ENCODE measurements around the gene SLC48A1. TPM values are rescaled to one million over a fixed set of nuclear protein-coding genes. Genes with fewer than 3 reads are reported as not detected.

SLC48A1 gene
- 14.9 and 20.4 TPM in 2 replicates for total RNA-seq

GRCh38 chr12:47773062-47773857 lies at the start of gene SLC48A1:
Gene SLC48A1, plus strand, starts transcription at chr12:47773238. Its CDS starts 67 bp downstream, at chr12:47773305.

GRCh38 chr12:47725091-47725772 lies 47.8 kb upstream of the SLC48A1 start, which contains the start of gene ENDOU:
Gene ENDOU, minus strand, starts transcription at chr12:47725490. Its CDS starts 77 bp downstream, at chr12:47725413.

GRCh38 chr12:47758834-47759690 lies 14.0 kb upstream of the SLC48A1 start, which contains the start of gene RAPGEF3:
Gene RAPGEF3, minus strand, starts transcription at chr12:47758880. Its CDS starts 324 bp downstream, at chr12:47758556.

GRCh38 chr12:47819896-47820630 lies 47.0 kb downstream of the SLC48A1 start, which contains the start of gene HDAC7:
Gene HDAC7, minus strand, starts transcription at chr12:47819903. Its CDS starts 118 bp downstream, at chr12:47819785.

Other genes starting within 250 kb of the SLC48A1 start
- 6.8 and 12.3 TPM in 2 replicates for gene RPAP3, start 67.2 kb upstream of the SLC48A1 start, total RNA-seq
- gene ENDOU, start 47.7 kb upstream of the SLC48A1 start, total RNA-seq: under 0.01 and 0.13 TPM in 2 replicates
- gene RAPGEF3, start 14.4 kb upstream of the SLC48A1 start, total RNA-seq: 39.3 and 67.5 TPM in 2 replicates
- gene HDAC7, start 46.7 kb downstream of the SLC48A1 start, total RNA-seq: 42.1 and 65.5 TPM in 2 replicates
- under 0.01 and 0.19 TPM in 2 replicates for gene VDR, start 131.8 kb downstream of the SLC48A1 start, total RNA-seq
- gene TMEM106C, start 190.4 kb downstream of the SLC48A1 start, total RNA-seq: 49.1 and 71.1 TPM in 2 replicates
- under 0.01 TPM in 1 of 2 replicates, not detected in the other for gene COL2A1, start 231.2 kb downstream of the SLC48A1 start, total RNA-seq